ENCODE data around the gene PHETA2. TPM values are rescaled to one million over a fixed set of nuclear protein-coding genes. Genes with fewer than 3 reads are reported as not detected.

The PHETA2 gene
- total RNA-seq, 1 experiment from 2014 or later = 0.04 TPM

DNA sequence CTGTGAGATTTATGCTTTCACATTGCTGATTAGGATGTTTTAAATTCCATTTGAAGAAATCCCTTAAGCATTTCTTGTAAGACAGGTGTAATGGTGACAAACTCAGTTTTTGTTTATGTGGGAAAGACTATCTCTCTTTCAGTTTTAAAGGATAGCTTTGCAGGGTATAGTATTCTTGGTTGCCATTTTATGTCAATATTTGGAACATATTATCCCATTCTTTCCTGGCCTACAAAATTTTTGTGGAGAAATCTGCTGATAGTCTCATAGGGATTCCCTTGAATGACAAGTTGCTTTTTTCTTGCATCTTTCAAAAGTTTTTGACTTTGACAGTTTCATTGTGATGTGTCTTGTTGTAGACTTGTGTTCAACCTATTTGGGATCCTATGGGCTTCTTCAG lies 32.3 kb upstream of the PHETA2 start:
- H3K36me3 ChIP-seq (ENCODE audit: low read depth, low read length) = no peaks in the 10 kb centered on the region
- no peak overlapping the region for H3K4me2 ChIP-seq (ENCODE audit: low read length)
- H3F3A ChIP-seq (ENCODE audit: low read length, unreplicated experiment) = no peaks in the 10 kb centered on the region
- H2AFZ ChIP-seq (ENCODE audit: low read length) = no peak overlapping the region
- H4K20me1 ChIP-seq (ENCODE audit: low read length) = no peaks in the 10 kb centered on the region
- no peaks in the 10 kb centered on the region for H3K9me2 ChIP-seq (replicated peaks; ENCODE audit: low read length)
- TF ChIP-seq EZH2 (IDR thresholded peaks at IDR 0.05; ENCODE audit: low read length, unreplicated experiment) (no peak), CTCF (conservative IDR thresholded peaks at IDR 0.05; ENCODE audit: low read depth, low read length) (no peak)
- no peak overlapping the region for H3K9ac ChIP-seq (ENCODE audit: low read length)
- H3K4me1 ChIP-seq (ENCODE audit: insufficient read depth, low read length) = no peaks in the 10 kb centered on the region
- H3K27me3 ChIP-seq (ENCODE audit: low read length) = no peaks in the 10 kb centered on the region
- no peaks in the 10 kb centered on the region for H3K79me2 ChIP-seq (ENCODE audit: low read length)
- H3K4me3 ChIP-seq (ENCODE audit: low read length) = no peak overlapping the region
- DNase-seq = no peak
- ChIA-PET CTCF (no interaction called here), POLR2A (ENCODE audit: unreplicated experiment) (no interaction called here)
- BruUV-seq (replicated peaks) = no TSS peak
- no peak for ATAC-seq
- intact Hi-C loops (cut with micrococcal nuclease) = no loop called here
- H3K9me3 ChIP-seq (ENCODE audit: low read length) = no peaks in the 10 kb centered on the region
- no peak overlapping the region for H3K27ac ChIP-seq (ENCODE audit: low read length)

- POLR2A ChIA-PET (ENCODE audit: unreplicated experiment) = no interaction called here
- Histone ChIP-seq H3K4me1 (ENCODE audit: insufficient read depth, low read length) (no peaks in the 10 kb centered on the region), H3K79me2 (ENCODE audit: low read length) (no peaks in the 10 kb centered on the region), H3K9ac (ENCODE audit: low read length) (no peak overlapping the region), H3K4me2 (ENCODE audit: low read length) (no peak overlapping the region), H3K4me3 (ENCODE audit: low read length) (no peak overlapping the region), H3K9me3 (ENCODE audit: low read length) (no peaks in the 10 kb centered on the region), H3K9me2 (replicated peaks; ENCODE audit: low read length) (no peaks in the 10 kb centered on the region), H4K20me1 (ENCODE audit: low read length) (no peaks in the 10 kb centered on the region), H2AFZ (ENCODE audit: low read length) (no peak overlapping the region), H3K27ac (ENCODE audit: low read length) (no peak overlapping the region), H3K27me3 (ENCODE audit: low read length) (no peaks in the 10 kb centered on the region), H3F3A (ENCODE audit: low read length, unreplicated experiment) (no peaks in the 10 kb centered on the region), H3K36me3 (ENCODE audit: low read depth, low read length) (no peaks in the 10 kb centered on the region)
- intact Hi-C loops (cut with micrococcal nuclease) = no loop called here
- no peak for TF ChIP-seq CTCF (conservative IDR thresholded peaks at IDR 0.05; ENCODE audit: low read depth, low read length)
- TF ChIP-seq EZH2 (IDR thresholded peaks at IDR 0.05; ENCODE audit: low read length, unreplicated experiment) = no peak
- no peak for TF ChIP-seq EZH2phosphoT487 (IDR thresholded peaks at IDR 0.05; ENCODE audit: borderline replicate concordance, low read length)
- no TSS peak for BruUV-seq (replicated peaks)
- DNase-seq (no peak), ATAC-seq (no peak)
- CTCF ChIA-PET = no interaction called here
Measured at GRCh38 chr22:42050641-42051180, 23.3 kb upstream of the PHETA2 start.

- ATAC-seq (no peak), DNase-seq (no peak)
- Histone ChIP-seq H3K4me2 (ENCODE audit: low read length) (no peak overlapping the region), H3K4me3 (ENCODE audit: low read length) (no peak overlapping the region), H3K79me2 (ENCODE audit: low read length) (no peaks in the 10 kb centered on the region), H3F3A (ENCODE audit: low read length, unreplicated experiment) (no peaks in the 10 kb centered on the region), H3K27me3 (ENCODE audit: low read length) (no peaks in the 10 kb centered on the region), H3K9me3 (ENCODE audit: low read length) (peaks cover 6% of the 10 kb centered on the region), H3K9ac (ENCODE audit: low read length) (no peak overlapping the region), H3K4me1 (ENCODE audit: insufficient read depth, low read length) (no peaks in the 10 kb centered on the region), H3K27ac (ENCODE audit: low read length) (no peak overlapping the region), H3K9me2 (replicated peaks; ENCODE audit: low read length) (no peaks in the 10 kb centered on the region), H2AFZ (ENCODE audit: low read length) (no peak overlapping the region), H4K20me1 (ENCODE audit: low read length) (no peaks in the 10 kb centered on the region), H3K36me3 (ENCODE audit: low read depth, low read length) (no peaks in the 10 kb centered on the region)
- CTCF ChIA-PET = no interaction called here
- POLR2A ChIA-PET (ENCODE audit: unreplicated experiment) = no interaction called here
- TF ChIP-seq CTCF (conservative IDR thresholded peaks at IDR 0.05; ENCODE audit: low read depth, low read length) = no peak
- no TSS peak for BruUV-seq (replicated peaks)
- intact Hi-C loops (cut with micrococcal nuclease) = no loop called here
Measured at GRCh38 chr22:42052765-42053164, 21.3 kb upstream of the PHETA2 start.

All from PC-3 (cell line).